Choroid plexus epithelial cell (primary cell): ENCODE data around the gene IL26.
"Not testable (repeated sequence)": the region's sequence is repeated elsewhere in the genome, so short reads cannot be mapped to it uniquely, and the experiment has no call there.

Experiments used
- DNase-seq: peaks from one replicate; pipeline ENCODE4 v3.0.0-alpha.2; 2010; ENCODE audit warnings: low read depth
- H3K4me3 ChIP-seq: 2 replicates; pipeline ENCODE4 v1.5.1; 2011; ENCODE audit warnings: low read depth, mild to moderate bottlenecking, control low read depth, low read length, moderate library complexity
- CTCF ChIP-seq: conservative IDR thresholded peaks from 2 replicates; pipeline ENCODE4 v1.5.1; 2011; ENCODE audit warnings: low read depth, mild to moderate bottlenecking, control low read depth, inconsistent platforms, low read length, moderate library complexity

IL26 gene

DNA sequence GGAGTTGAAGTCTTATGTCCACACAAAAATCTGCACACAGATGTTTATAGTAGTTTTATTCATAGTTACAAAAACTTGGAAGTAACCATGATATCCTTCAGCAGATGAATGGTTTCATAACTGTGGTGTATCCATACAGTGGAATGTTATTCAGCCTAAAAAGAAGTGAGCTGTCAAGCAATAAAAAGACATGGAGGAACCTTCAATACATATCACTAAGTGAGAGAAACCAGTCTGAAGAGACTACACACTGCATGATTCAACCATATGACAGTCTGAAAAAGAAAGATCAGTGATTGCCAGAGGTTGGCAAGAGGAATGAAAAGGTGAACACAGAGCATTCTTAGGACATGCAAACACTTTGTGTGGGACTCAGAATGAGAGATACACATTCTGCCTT is 47.4 kb downstream of the IL26 start:
- peak; percentile 7 for DNase-seq
- H3K4me3 ChIP-seq = no peak overlapping the region
- no peak for TF ChIP-seq CTCF

DNA sequence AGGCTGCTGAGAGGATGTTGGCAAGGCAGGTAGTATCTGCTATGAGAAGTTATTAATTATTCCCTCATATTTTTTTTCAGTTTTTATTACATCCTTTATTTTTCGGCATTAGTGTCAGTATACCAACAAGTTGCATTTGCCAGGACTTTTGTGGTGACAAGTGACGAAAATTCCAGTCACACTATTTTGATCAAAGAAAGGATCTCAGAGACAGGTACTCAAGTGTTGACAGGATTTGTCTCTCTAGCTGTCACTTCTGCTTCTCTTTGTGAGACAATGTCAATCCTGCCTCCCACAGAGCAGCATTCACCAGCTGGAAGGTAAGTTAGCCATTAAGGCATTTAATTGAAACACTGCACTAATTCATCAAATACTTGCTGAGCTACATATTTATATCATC is 48.0 kb downstream of the IL26 start:
- no peak overlapping the region for H3K4me3 ChIP-seq
- DNase-seq = no peak
- TF ChIP-seq CTCF = no peak

DNA sequence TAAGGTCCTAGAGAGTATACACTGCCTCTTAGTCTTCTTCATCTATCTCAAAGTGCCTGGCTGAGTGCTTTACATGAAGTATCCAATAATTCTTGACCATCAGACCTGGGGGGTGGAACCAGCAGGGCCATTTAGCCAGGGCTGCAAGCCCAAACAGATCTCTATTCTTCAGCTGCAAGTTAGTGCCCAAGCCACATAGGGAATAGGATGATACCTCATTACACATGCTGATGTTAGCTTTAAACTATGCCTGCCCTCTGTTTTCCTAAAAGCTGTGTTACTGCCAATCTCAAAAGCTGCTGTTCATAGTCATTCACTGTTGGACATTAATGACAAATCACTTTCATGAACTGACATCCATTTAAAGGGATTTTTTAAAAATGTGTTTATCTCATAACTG is 49.4 kb downstream of the IL26 start:
- H3K4me3 ChIP-seq = no peak overlapping the region
- no peak for DNase-seq
- TF ChIP-seq CTCF = no peak

DNA sequence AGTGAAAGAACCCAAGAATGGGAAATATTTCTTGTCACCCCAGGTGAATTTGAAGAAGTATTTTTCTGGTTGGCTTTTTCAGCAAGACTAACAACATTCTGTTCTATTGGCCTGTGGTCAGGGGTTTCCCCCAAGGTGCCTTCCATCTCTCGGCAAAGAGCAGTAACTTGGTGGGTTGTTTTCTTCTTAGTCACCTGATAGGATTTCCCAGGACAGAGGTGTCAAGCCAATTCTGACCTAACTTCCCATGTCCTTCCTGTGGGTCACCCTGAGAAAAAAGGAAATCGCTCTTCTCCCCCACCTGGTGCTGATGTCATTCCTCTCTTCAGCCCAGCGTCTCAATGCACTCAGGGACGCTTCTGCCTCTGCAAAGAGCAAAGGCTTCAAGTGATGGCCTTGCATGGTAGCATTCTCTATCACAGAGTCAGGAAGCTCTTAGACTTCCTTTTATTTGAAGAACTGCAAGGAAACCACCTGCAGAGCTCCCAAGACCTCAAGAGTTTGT is 50.0 kb downstream of the IL26 start:
- no peak for TF ChIP-seq CTCF
- H3K4me3 ChIP-seq = no peak overlapping the region
- DNase-seq = no peak

DNA sequence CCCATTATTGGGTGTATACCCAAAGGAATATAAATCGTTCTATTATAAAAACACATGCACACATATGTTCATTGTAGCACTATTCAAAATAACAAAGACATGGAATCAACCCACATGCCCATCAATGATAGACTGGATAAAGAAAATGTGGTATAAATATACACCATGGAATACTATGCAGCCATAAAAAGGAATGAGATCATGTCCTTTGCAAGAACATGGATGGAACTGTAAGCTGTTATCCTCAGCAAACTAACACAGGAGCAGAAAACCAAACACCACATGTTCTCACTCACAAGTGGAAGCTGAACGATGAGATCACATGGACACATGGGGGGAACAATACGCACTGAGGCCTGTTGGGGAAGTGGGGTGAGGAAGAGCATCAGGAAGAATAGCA is 50.8 kb downstream of the IL26 start:
- H3K4me3 ChIP-seq, DNase-seq: not testable (repeated sequence)

DNA sequence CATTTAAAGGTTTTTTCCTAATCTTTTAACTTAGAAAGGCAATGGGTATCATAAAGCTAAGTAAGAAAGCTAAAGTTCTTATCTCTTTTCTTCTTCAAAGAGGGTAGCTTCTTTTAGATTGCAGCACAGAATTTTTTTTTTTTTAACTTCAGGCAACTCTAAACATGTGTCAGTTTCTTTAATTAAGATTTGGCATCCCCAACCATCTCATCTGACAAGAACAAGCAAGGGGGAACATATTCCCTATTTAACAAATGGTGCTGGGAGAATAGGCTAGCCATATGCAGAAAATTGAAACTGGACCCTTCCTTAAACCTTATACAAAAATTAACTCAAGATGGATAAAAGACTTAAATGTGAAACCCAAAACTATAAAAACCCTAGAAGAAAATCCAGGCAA is 51.8 kb downstream of the IL26 start:
- DNase-seq = no peak
- H3K4me3 ChIP-seq = no peak overlapping the region

DNA sequence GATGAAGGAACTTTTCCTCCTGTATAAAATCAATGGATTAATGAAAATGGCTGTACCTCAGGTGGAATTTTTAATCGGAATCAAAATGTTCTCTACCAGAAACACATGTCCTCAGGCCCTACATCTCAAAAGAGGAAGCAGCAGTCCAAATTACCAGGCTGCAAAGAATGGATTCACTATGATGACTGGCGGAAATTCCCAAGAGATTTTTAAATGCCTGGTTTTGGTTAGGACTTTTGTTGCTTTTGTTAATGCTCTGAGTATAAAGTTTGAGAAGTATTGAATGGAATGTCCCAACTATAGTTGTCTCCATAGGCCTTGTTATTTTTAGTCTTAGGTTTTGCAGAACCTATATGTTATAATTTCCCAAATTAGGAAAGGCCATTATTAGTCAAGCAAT is 54.9 kb downstream of the IL26 start:
- no peak overlapping the region for H3K4me3 ChIP-seq
- DNase-seq = no peak
- no peak for TF ChIP-seq CTCF

More for the DNA sequence above, 51.8 kb downstream of the IL26 start:
- no peak for TF ChIP-seq CTCF

DNA sequence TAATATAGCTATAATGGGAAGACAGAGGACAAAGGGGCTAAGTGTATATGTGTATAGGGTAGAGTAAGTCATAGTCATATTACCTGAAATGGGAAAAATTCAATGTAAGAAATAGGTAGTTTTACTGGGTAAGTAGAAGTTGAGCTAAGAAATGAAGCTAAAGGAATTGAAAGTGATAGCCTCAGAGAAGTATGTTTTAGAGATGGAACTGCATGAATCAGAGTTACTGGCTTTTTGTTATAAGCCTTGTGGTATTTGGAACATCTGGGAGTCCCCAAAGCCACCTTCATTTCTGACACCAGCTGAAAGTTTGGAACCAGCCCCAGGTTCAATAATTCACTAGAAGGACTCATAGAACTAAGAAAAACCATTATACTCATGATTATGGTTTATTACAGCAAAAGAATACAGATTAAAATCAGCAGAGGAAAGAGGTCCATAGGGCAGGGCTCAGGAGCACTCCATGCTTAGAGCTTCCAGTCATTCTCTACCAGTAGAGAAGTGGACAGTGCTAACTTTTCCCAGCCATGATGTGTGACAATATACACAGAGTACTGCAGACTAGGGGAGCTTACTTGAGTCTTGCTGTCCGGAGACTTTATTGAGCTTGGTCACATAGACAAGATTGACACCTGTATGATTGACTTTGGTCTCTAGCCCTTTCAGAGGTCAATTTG is 56.3 kb downstream of the IL26 start:
- no peak for DNase-seq
- H3K4me3 ChIP-seq = no peak overlapping the region
- no peak for TF ChIP-seq CTCF
